Transverse colon (tissue), 3 donors: ENCODE data around the gene KRT5.
"Not testable (repeated sequence)": the region's sequence is repeated elsewhere in the genome, so short reads cannot be mapped to it uniquely, and the experiment has no call there.

Source experiments
- POLR2A ChIP-seq: fragments of 450-650 bp; IDR thresholded peaks from one replicate; pipeline ENCODE4 v1.6.1; 2016; ENCODE audit warnings: antibody characterized with exemption, mild to moderate bottlenecking, moderate library complexity
- TF ChIP-seq, protein P1 (sequence below), 5 experiments: fragments of 200-600 bp in 3 of 5; fragments of 450-650 bp in 2 of 5; sonication (generic) in 3 of 5; IDR thresholded peaks; 1 replicate in 2 of 5; 2 replicates in 3 of 5; pipeline ENCODE4 v1.5.1; 2016 to 2017; ENCODE audit warnings: antibody characterized with exemption in 5 of 5, inconsistent platforms in 3 of 5, mild to moderate bottlenecking in 2 of 5, moderate library complexity in 1 of 5

- TF ChIP-seq, protein P1, sequence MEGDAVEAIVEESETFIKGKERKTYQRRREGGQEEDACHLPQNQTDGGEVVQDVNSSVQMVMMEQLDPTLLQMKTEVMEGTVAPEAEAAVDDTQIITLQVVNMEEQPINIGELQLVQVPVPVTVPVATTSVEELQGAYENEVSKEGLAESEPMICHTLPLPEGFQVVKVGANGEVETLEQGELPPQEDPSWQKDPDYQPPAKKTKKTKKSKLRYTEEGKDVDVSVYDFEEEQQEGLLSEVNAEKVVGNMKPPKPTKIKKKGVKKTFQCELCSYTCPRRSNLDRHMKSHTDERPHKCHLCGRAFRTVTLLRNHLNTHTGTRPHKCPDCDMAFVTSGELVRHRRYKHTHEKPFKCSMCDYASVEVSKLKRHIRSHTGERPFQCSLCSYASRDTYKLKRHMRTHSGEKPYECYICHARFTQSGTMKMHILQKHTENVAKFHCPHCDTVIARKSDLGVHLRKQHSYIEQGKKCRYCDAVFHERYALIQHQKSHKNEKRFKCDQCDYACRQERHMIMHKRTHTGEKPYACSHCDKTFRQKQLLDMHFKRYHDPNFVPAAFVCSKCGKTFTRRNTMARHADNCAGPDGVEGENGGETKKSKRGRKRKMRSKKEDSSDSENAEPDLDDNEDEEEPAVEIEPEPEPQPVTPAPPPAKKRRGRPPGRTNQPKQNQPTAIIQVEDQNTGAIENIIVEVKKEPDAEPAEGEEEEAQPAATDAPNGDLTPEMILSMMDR (IDR thresholded peaks at IDR 0.05): not testable (repeated sequence)
- TF ChIP-seq POLR2A: not testable (repeated sequence)
These were observed 32.3 kb downstream of the KRT5 start for GRCh38 chr12:52487744-52488443.
